ENCODE data around the gene GPR83. TPM values are rescaled to one million over a fixed set of nuclear protein-coding genes. Genes with fewer than 3 reads are reported as not detected.

GPR83 gene
- total RNA-seq, 4 donors from 2014 or later, result 0.17 to 0.40 (median 0.32) TPM; not detected in 1

DNA sequence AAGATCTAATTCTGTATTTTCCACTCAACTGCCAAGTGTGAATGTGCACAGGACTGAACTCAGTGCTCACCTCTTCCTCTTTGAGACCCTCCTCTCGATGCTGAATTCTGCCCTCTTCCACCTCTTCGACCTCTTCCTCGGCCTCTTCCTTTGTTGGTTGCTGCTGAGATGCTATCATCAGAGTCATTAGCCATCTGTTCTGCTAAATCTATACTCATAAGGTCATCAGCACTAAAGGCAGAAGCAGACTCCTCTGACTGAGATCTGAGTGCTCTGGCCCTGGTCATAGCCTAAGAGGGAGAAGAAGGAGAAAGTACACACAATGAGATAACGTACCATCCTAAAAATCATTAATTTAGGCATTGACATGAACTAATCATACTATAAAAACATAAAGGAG, 45.9 kb upstream of the GPR83 start:
- TF ChIP-seq, protein P1, sequence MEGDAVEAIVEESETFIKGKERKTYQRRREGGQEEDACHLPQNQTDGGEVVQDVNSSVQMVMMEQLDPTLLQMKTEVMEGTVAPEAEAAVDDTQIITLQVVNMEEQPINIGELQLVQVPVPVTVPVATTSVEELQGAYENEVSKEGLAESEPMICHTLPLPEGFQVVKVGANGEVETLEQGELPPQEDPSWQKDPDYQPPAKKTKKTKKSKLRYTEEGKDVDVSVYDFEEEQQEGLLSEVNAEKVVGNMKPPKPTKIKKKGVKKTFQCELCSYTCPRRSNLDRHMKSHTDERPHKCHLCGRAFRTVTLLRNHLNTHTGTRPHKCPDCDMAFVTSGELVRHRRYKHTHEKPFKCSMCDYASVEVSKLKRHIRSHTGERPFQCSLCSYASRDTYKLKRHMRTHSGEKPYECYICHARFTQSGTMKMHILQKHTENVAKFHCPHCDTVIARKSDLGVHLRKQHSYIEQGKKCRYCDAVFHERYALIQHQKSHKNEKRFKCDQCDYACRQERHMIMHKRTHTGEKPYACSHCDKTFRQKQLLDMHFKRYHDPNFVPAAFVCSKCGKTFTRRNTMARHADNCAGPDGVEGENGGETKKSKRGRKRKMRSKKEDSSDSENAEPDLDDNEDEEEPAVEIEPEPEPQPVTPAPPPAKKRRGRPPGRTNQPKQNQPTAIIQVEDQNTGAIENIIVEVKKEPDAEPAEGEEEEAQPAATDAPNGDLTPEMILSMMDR (IDR thresholded peaks at IDR 0.05), result no peak
- no peak for TF ChIP-seq POLR2AphosphoS5 (IDR thresholded peaks at IDR 0.05)
- Histone ChIP-seq H3K4me1 (no peaks in the 10 kb centered on the region), H3K27me3 (no peaks in the 10 kb centered on the region), H3K4me3 (no peak overlapping the region), H3K27ac (replicated peaks in 1 of 4) (no peak overlapping the region), H3K9me3 (no peaks in the 10 kb centered on the region), H3K36me3 (peaks cover 19 to 55% (median 36%) of the 10 kb centered on the region in 4 donors)
- intact Hi-C loops (cut with DNase I), result no loop called here
- WGBS, result 85% methylated on average over 4 of the region's 4 CpGs
- no peak for DNase-seq (ENCODE audit: extremely low spot score)

DNA sequence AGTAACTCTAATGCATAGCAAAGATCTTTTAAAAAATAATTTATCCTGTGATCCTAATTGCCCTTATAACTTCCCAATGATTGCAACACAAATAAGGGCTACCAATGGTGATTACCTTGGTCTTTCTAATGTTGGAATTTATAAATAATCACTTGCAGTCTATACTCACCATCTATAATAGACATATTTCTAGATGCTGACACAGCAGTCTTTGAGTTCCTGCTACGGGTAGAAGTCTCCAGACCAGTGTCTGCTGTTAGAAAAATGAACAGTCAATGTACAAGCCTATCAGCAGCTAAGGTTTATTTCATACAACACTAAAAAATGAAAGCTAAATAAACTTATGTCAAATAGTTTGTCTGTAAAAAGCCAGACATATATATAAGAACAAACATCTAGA, 44.4 kb upstream of the GPR83 start:
- no peak overlapping the region for H3K27ac ChIP-seq (replicated peaks in 1 of 4)
- no peaks in the 10 kb centered on the region for H3K4me1 ChIP-seq
- WGBS, result 71% methylated on average over 1 of the region's 1 CpG
- intact Hi-C loops (cut with DNase I), result no loop called here
- no peak for DNase-seq (ENCODE audit: extremely low spot score)
- TF ChIP-seq, protein P1 (IDR thresholded peaks at IDR 0.05), result no peak
- no peak for TF ChIP-seq EP300 (IDR thresholded peaks at IDR 0.05)
- no peak for TF ChIP-seq POLR2AphosphoS5 (IDR thresholded peaks at IDR 0.05)
- TF ChIP-seq POLR2A (IDR thresholded peaks at IDR 0.05; ENCODE audit: low read depth), result no peak
- no peaks in the 10 kb centered on the region for H3K9me3 ChIP-seq
- no peak overlapping the region for H3K4me3 ChIP-seq
- no peaks in the 10 kb centered on the region for H3K27me3 ChIP-seq
- H3K36me3 ChIP-seq, result peaks cover 19 to 61% (median 36%) of the 10 kb centered on the region in 4 donors

DNA sequence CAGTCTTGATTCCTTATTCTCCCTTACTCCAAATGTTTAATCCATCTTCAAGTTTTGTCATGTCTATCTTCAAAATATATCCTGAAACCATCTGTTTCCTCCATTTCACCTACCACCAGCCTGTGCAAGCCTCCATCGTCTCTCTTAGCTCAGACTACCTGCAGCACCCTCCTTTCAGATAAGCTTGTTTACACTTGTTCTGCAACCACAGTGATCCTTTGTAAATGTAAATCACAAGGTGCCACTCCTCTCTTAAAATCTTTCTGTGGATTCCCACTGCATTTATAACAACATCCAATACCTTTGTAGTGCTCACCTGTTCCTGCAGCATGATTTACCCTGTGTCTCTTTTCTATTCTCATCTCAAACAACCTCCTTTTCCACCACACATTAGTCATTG, 31.8 kb upstream of the GPR83 start:
- Histone ChIP-seq H3K36me3 (peaks cover 13 to 93% (median 45%) of the 10 kb centered on the region in 4 donors), H3K9me3 (peaks cover 0 to 7% (median 1%) of the 10 kb centered on the region in 4 donors), H3K27me3 (no peaks in the 10 kb centered on the region), H3K4me3 (no peak overlapping the region), H3K4me1 (no peaks in the 10 kb centered on the region), H3K27ac (replicated peaks in 1 of 4) (no peak overlapping the region)
- WGBS, result 27% methylated on average over 1 of the region's 1 CpG
- TF ChIP-seq POLR2AphosphoS5 (IDR thresholded peaks at IDR 0.05), result no peak
- TF ChIP-seq POLR2A (IDR thresholded peaks at IDR 0.05; ENCODE audit: low read depth), result no peak
- TF ChIP-seq, protein P1 (IDR thresholded peaks at IDR 0.05), result no peak
- no peak for TF ChIP-seq EP300 (IDR thresholded peaks at IDR 0.05)
- DNase-seq (ENCODE audit: extremely low spot score), result no peak
- intact Hi-C loops (cut with DNase I), result no loop called here

DNA sequence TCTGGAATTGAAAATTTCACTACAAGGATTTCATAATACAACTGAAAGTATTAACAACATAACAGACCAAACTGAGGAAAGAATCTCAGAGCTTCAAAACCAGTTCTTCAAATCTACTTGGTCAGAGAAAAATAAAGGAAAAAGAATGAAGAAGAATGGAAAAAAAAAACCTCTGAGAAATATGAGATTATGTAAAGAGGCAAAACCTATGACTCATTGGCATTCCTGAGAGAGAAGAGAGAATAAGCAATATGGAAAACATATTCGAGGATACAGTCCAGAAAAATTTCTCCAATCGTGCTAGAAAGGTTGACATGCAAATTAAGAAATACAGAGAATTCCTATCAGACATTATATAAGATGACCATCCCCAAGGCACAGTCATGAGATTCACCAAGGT, 23.4 kb upstream of the GPR83 start:
- 86% methylated on average over 2 of the region's 2 CpGs for WGBS
- Histone ChIP-seq H3K27me3 (no peaks in the 10 kb centered on the region), H3K9me3 (peaks cover 0 to 9% (median 2%) of the 10 kb centered on the region in 4 donors), H3K4me1 (no peaks in the 10 kb centered on the region), H3K27ac (replicated peaks in 1 of 4) (no peak overlapping the region), H3K36me3 (peaks cover 12 to 74% (median 34%) of the 10 kb centered on the region in 4 donors), H3K4me3 (no peak overlapping the region)
- intact Hi-C loops (cut with DNase I), result no loop called here
- TF ChIP-seq POLR2AphosphoS5 (IDR thresholded peaks at IDR 0.05) (no peak), POLR2A (IDR thresholded peaks at IDR 0.05; ENCODE audit: low read depth) (no peak), EP300 (IDR thresholded peaks at IDR 0.05) (no peak)
- TF ChIP-seq, protein P1 (IDR thresholded peaks at IDR 0.05), result no peak
- DNase-seq (ENCODE audit: extremely low spot score), result no peak

DNA sequence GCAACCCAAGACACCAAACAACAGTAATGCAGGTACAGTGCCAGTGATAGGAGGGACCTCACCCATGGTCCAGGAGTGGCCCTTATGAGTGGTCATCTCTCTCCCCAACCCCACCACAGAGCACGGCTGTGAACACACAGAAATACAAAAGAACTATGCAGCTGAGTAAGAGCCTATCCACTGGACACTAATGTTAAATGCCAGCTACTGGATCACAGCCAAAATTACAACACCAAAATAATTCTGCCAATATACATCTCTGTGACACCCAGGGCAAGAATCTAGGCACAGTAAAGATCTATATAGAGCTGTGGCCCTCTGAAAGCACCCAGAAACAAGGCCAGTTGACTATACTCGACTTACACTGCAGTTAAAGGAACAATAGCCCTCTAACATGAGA, 22.8 kb upstream of the GPR83 start:
- Histone ChIP-seq H3K27me3 (no peaks in the 10 kb centered on the region), H3K4me3 (no peak overlapping the region), H3K9me3 (peaks cover 0 to 9% (median 2%) of the 10 kb centered on the region in 4 donors), H3K4me1 (no peaks in the 10 kb centered on the region), H3K27ac (replicated peaks in 1 of 4) (no peak overlapping the region), H3K36me3 (peaks cover 7 to 68% (median 28%) of the 10 kb centered on the region in 4 donors)
- TF ChIP-seq POLR2AphosphoS5 (IDR thresholded peaks at IDR 0.05) (no peak), EP300 (IDR thresholded peaks at IDR 0.05) (no peak), POLR2A (IDR thresholded peaks at IDR 0.05; ENCODE audit: low read depth) (no peak)
- TF ChIP-seq, protein P1 (IDR thresholded peaks at IDR 0.05), result no peak
- DNase-seq (ENCODE audit: extremely low spot score), result no peak
- intact Hi-C loops (cut with DNase I), result no loop called here
- WGBS, result 81% methylated on average over 2 of the region's 2 CpGs

Data from esophagus muscularis mucosa (tissue), 4 donors.